ENCODE measurements around the gene MEGF11.

- TF ChIP-seq TAF1 (IDR thresholded peaks at IDR 0.05; ENCODE audit: borderline replicate concordance, low read depth, low read length) = no peak
- no peak for TF ChIP-seq GABPA (IDR thresholded peaks at IDR 0.05; ENCODE audit: low read depth)
- no peak for TF ChIP-seq JUND (IDR thresholded peaks at IDR 0.05)
- no peak for TF ChIP-seq PBX3 (IDR thresholded peaks at IDR 0.05)
- TF ChIP-seq, protein P1, sequence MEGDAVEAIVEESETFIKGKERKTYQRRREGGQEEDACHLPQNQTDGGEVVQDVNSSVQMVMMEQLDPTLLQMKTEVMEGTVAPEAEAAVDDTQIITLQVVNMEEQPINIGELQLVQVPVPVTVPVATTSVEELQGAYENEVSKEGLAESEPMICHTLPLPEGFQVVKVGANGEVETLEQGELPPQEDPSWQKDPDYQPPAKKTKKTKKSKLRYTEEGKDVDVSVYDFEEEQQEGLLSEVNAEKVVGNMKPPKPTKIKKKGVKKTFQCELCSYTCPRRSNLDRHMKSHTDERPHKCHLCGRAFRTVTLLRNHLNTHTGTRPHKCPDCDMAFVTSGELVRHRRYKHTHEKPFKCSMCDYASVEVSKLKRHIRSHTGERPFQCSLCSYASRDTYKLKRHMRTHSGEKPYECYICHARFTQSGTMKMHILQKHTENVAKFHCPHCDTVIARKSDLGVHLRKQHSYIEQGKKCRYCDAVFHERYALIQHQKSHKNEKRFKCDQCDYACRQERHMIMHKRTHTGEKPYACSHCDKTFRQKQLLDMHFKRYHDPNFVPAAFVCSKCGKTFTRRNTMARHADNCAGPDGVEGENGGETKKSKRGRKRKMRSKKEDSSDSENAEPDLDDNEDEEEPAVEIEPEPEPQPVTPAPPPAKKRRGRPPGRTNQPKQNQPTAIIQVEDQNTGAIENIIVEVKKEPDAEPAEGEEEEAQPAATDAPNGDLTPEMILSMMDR (IDR thresholded peaks at IDR 0.05) = no peak
- no peak for TF ChIP-seq RAD21 (IDR thresholded peaks at IDR 0.05; ENCODE audit: low read length)
- no peak for TF ChIP-seq FOXM1 (IDR thresholded peaks at IDR 0.05; ENCODE audit: low read depth)
These were observed 370.0 kb downstream of the MEGF11 start for GRCh38 chr15:65883571-65883970.
